ENCODE measurements around the gene PLEKHO2.

The PLEKHO2 gene

GRCh38 chr15:64825431-64826294 is 16.1 kb upstream of the PLEKHO2 start, which contains the start of gene PIF1:
Gene PIF1, minus strand, starts transcription at chr15:64825647. Its CDS starts 1,312 bp downstream, at chr15:64824335.
- DNase-seq (ENCODE audit: low read depth, low spot score) = peak; percentile 78

GRCh38 chr15:64828985-64829384 is 12.7 kb upstream of the PLEKHO2 start:
- DNase-seq (ENCODE audit: low read depth, low spot score) = no peak

- DNase-seq (ENCODE audit: low read depth, low spot score) = no peak
Observed at GRCh38 chr15:64833690-64834089, 8.0 kb upstream of the PLEKHO2 start.

GRCh38 chr15:64836023-64836536 is 5.6 kb upstream of the PLEKHO2 start:
- DNase-seq (ENCODE audit: low read depth, low spot score) = no peak

- no peak for DNase-seq (ENCODE audit: low read depth, low spot score)
Observed at GRCh38 chr15:64837502-64837901, 4.2 kb upstream of the PLEKHO2 start.

- no peak for DNase-seq (ENCODE audit: low read depth, low spot score)
Observed at GRCh38 chr15:64841060-64841343, 713 bp upstream of the PLEKHO2 start.

GRCh38 chr15:64842096-64842939 is 603 bp downstream of the PLEKHO2 start:
- DNase-seq (ENCODE audit: low read depth, low spot score) = no peak

GRCh38 chr15:64842986-64843561 is 1.4 kb downstream of the PLEKHO2 start:
- DNase-seq (ENCODE audit: low read depth, low spot score) = no peak

- no peak for DNase-seq (ENCODE audit: low read depth, low spot score)
Observed at GRCh38 chr15:64843991-64844390, 2.3 kb downstream of the PLEKHO2 start.

- DNase-seq (ENCODE audit: low read depth, low spot score) = no peak
Observed at GRCh38 chr15:64844576-64845145, 2.9 kb downstream of the PLEKHO2 start.

GRCh38 chr15:64845183-64845611 is 3.5 kb downstream of the PLEKHO2 start:
- DNase-seq (ENCODE audit: low read depth, low spot score) = no peak

GRCh38 chr15:64845831-64846595 is 4.3 kb downstream of the PLEKHO2 start:
- DNase-seq (ENCODE audit: low read depth, low spot score) = no peak

- no peak for DNase-seq (ENCODE audit: low read depth, low spot score)
Observed at GRCh38 chr15:64847016-64847415, 5.3 kb downstream of the PLEKHO2 start.

- DNase-seq (ENCODE audit: low read depth, low spot score) = no peak
Observed at GRCh38 chr15:64847448-64847847, 5.7 kb downstream of the PLEKHO2 start.

GRCh38 chr15:64847876-64848716 is 6.4 kb downstream of the PLEKHO2 start:
- no peak for DNase-seq (ENCODE audit: low read depth, low spot score)

GRCh38 chr15:64850778-64851502 is 9.2 kb downstream of the PLEKHO2 start:
- no peak for DNase-seq (ENCODE audit: low read depth, low spot score)

- DNase-seq (ENCODE audit: low read depth, low spot score) = no peak
Observed at GRCh38 chr15:64851503-64851840, 9.8 kb downstream of the PLEKHO2 start.

GRCh38 chr15:64854041-64854440 is 12.3 kb downstream of the PLEKHO2 start:
- no peak for DNase-seq (ENCODE audit: low read depth, low spot score)

GRCh38 chr15:64854526-64854925 is 12.8 kb downstream of the PLEKHO2 start:
- DNase-seq (ENCODE audit: low read depth, low spot score) = no peak

Data from activated CD4-positive, CD25-positive, alpha-beta regulatory T cell treated with anti-CD3 and anti-CD28 coated beads, Interleukin-2, amount 50 U/mL, for 16 hours (primary cell).